Measurements from ENCODE around the gene ZNF655. TPM values are rescaled to one million over a fixed set of nuclear protein-coding genes. Genes with fewer than 3 reads are reported as not detected.

Gene ZNF655
- total and polyA plus RNA-seq, 2 of the 8 experiments (the other 6 are each of a cell fraction or from before 2014, with no cell fraction given): 27.1 to 37.8 TPM

DNA sequence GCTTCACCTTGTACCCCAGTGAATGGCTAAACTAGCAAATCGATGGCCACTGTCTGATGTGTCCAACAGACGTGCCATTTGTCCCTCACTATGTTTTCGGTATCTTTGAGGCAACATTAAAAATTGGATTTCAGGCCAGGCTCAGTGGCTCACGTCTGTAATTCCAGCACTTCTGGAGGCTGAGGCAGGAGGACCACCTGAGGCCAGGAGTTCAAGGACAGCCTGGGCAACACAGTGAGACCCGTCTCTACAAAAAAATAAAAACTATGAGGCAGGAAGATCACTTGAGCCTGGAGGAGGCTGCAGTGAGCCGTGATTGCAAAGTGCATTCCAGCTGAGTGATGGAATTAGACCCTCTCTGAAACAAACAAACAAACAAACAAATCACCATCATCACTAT is 14.5 kb upstream of the ZNF655 start:
- no peak overlapping the region for H3K23ac ChIP-seq (ENCODE audit: insufficient read length)
- POLR2A ChIA-PET (ENCODE audit: partially characterized antibody): no interaction called here
- H3K9ac ChIP-seq (replicated peaks in 1 of 4; ENCODE audit: extremely low read depth in 1 of 4, low read depth in 3 of 4, low read length in 3 of 4): no peak overlapping the region
- FAIRE-seq: no peak
- no peak overlapping the region for H4K91ac ChIP-seq (replicated peaks; ENCODE audit: insufficient read length, low read length)
- no peak overlapping the region for H4K8ac ChIP-seq (ENCODE audit: extremely low read depth, insufficient read depth, low read length)
- no peak overlapping the region for H2BK5ac ChIP-seq (ENCODE audit: low read depth, low read length)
- no peaks in the 10 kb centered on the region for H3K23me2 ChIP-seq (ENCODE audit: low read depth, low read length)
- CTCF ChIA-PET (ENCODE audit: partially characterized antibody): interaction anchor here (0.6 kb wide), 1 partner anchor 57 kb away, joined by 3 read pairs; no protein-coding TSS in a partner anchor
- H3K4me2 ChIP-seq (ENCODE audit: insufficient read depth in 1 of 2, low read depth in 2 of 2, low read length in 2 of 2): no peak overlapping the region
- no peak overlapping the region for H2AFZ ChIP-seq (ENCODE audit: low read length)
- no peak overlapping the region for H3K18ac ChIP-seq (ENCODE audit: extremely low read depth, low read length)
- 92% methylated on average over 6 of the region's 6 CpGs; no CpG with 5 or more reads in 1 of the 2 experiments for WGBS, 2 experiments (ENCODE audit: extremely low coverage in 1 of 2, insufficient coverage in 1 of 2, insufficient read length in 1 of 2, insufficient replicate concordance in 2 of 2, low coverage in 1 of 2, low lambda C conversion rate in 2 of 2, missing lambda C conversion rate in 1 of 2)
- no peaks in the 10 kb centered on the region for H4K20me1 ChIP-seq (replicated peaks in 1 of 2; ENCODE audit: control insufficient read depth in 1 of 2, insufficient read depth in 2 of 2, low read length in 2 of 2)
- TF ChIP-seq GABPA (IDR thresholded peaks at IDR 0.05; ENCODE audit: borderline replicate concordance, insufficient read depth, low read length) (no peak), SUZ12 (IDR thresholded peaks at IDR 0.05; ENCODE audit: low read length) (no peak), SIRT6 (IDR thresholded peaks at IDR 0.05; ENCODE audit: low read length) (no peak)
- no peak overlapping the region for H2BK120ac ChIP-seq (replicated peaks; ENCODE audit: low read depth, low read length)
- H3K36me3 ChIP-seq (ENCODE audit: control insufficient read depth in 2 of 4, insufficient read depth in 4 of 4, low read length in 3 of 4): peaks cover 2 to 19% (median 8%) of the 10 kb centered on the region in 4 experiments; a peak in 5 of 8 replicates
- H3K4me3 ChIP-seq (ENCODE audit: extremely low read depth in 1 of 4, insufficient read depth in 2 of 4, low read depth in 3 of 4, low read length in 4 of 4): no peak overlapping the region
- peaks cover 32 to 34% of the 10 kb centered on the region in 2 experiments for H3K9me3 ChIP-seq (ENCODE audit: insufficient read depth in 2 of 2, low read depth in 1 of 2, low read length in 1 of 2)
- no peaks in the 10 kb centered on the region for H3K27me3 ChIP-seq (replicated peaks in 1 of 4; ENCODE audit: control insufficient read depth in 3 of 4, extremely low read depth in 1 of 4, insufficient read depth in 3 of 4, low read length in 3 of 4)
- H3K14ac ChIP-seq (ENCODE audit: insufficient read length): no peak overlapping the region
- no peak overlapping the region for H2BK15ac ChIP-seq (ENCODE audit: low read length)
- no peaks in the 10 kb centered on the region for H3K4me1 ChIP-seq (replicated peaks in 1 of 4; ENCODE audit: control insufficient read depth in 3 of 4, insufficient read depth in 4 of 4, low read length in 3 of 4)
- H2AK5ac ChIP-seq (ENCODE audit: low read depth, low read length): no peak overlapping the region
- DNase-seq (ENCODE audit: low read depth in 1 of 2, low spot score in 2 of 2): no peak
- no peak overlapping the region for H2BK20ac ChIP-seq (ENCODE audit: low read length)
- H3K56ac ChIP-seq (replicated peaks; ENCODE audit: insufficient read length, low read depth, low read length): no peak overlapping the region
- no peaks in the 10 kb centered on the region for H3K79me1 ChIP-seq (ENCODE audit: low read depth, low read length)
- H2BK12ac ChIP-seq (ENCODE audit: low read depth, low read length): no peak overlapping the region
- no peak overlapping the region for H3K27ac ChIP-seq (ENCODE audit: low read depth, low read length)
- no peak overlapping the region for H4K5ac ChIP-seq (ENCODE audit: insufficient read length, low read depth, low read length)
- H3K4ac ChIP-seq (replicated peaks; ENCODE audit: insufficient read length, low read depth, low read length): no peak overlapping the region
- H3K79me2 ChIP-seq (ENCODE audit: control insufficient read depth in 1 of 2, insufficient read depth in 2 of 2, low read length in 2 of 2): no peaks in the 10 kb centered on the region

Measured in H1 (cell line).